ENCODE measurements around the gene SKIC8. TPM values are rescaled to one million over a fixed set of nuclear protein-coding genes. Genes with fewer than 3 reads are reported as not detected.

Gene SKIC8
- 188 and 259 TPM in 2 replicates for total RNA-seq (2014; rRNA removed; shearing (Covaris generic); ENCODE audit: low replicate concordance)

- peak; percentile 96 for DNase-seq
- Histone ChIP-seq H3K4me3 (peak within 1 kb of the TSS; percentile 92), H3K36me3 (peaks cover under 1% of the 10 kb centered on the region; the same call in 1 of the 2 replicates), H3K27me3 (no peaks in the 10 kb centered on the region), H3K9me3 (no peaks in the 10 kb centered on the region)
Measured at GRCh38 chr15:78299101-78299930, at the start of gene SKIC8. Gene SKIC8, minus strand, starts transcription at chr15:78299609. Its CDS starts 3,923 bp downstream, at chr15:78295686.

- peaks cover 34% of the 10 kb centered on the region for H3K27me3 ChIP-seq
- DNase-seq, result no peak
- H3K4me3 ChIP-seq, result no peak overlapping the region
- H3K9me3 ChIP-seq, result no peaks in the 10 kb centered on the region
- no peaks in the 10 kb centered on the region for H3K36me3 ChIP-seq
Measured at GRCh38 chr15:78347586-78348543, 48.5 kb upstream of the SKIC8 start.

GRCh38 chr15:78345396-78346125 lies 46.2 kb upstream of the SKIC8 start:
- Histone ChIP-seq H3K27me3 (peaks cover 49% of the 10 kb centered on the region), H3K4me3 (no peak overlapping the region), H3K9me3 (no peaks in the 10 kb centered on the region), H3K36me3 (no peaks in the 10 kb centered on the region)
- no peak for DNase-seq

- Histone ChIP-seq H3K4me3 (no peak overlapping the region), H3K9me3 (no peaks in the 10 kb centered on the region), H3K36me3 (no peaks in the 10 kb centered on the region), H3K27me3 (peaks cover 70% of the 10 kb centered on the region)
- no peak for DNase-seq
Measured at GRCh38 chr15:78343276-78344060, 44.1 kb upstream of the SKIC8 start.

GRCh38 chr15:78342021-78342420 lies 42.6 kb upstream of the SKIC8 start:
- no peak overlapping the region for H3K4me3 ChIP-seq
- peaks cover 68% of the 10 kb centered on the region for H3K27me3 ChIP-seq
- H3K36me3 ChIP-seq, result no peaks in the 10 kb centered on the region

GRCh38 chr15:78341057-78341987 lies 41.9 kb upstream of the SKIC8 start:
- Histone ChIP-seq H3K4me3 (no peak overlapping the region), H3K36me3 (no peaks in the 10 kb centered on the region), H3K27me3 (peaks cover 64% of the 10 kb centered on the region), H3K9me3 (no peaks in the 10 kb centered on the region)
- no peak for DNase-seq

More at GRCh38 chr15:78342021-78342420, 42.6 kb upstream of the SKIC8 start:
- no peaks in the 10 kb centered on the region for H3K9me3 ChIP-seq
- DNase-seq, result no peak

GRCh38 chr15:78340231-78341056 lies 41.0 kb upstream of the SKIC8 start, which contains the start of gene CRABP1:
Gene CRABP1, plus strand, starts transcription at chr15:78340353. Its CDS starts 76 bp downstream, at chr15:78340429.
- Histone ChIP-seq H3K4me3 (no peak within 1 kb of the TSS), H3K9me3 (no peaks in the 10 kb centered on the region), H3K27me3 (peaks cover 59% of the 10 kb centered on the region), H3K36me3 (no peaks in the 10 kb centered on the region)
- no peak for DNase-seq

- DNase-seq, result no peak
- no peaks in the 10 kb centered on the region for H3K36me3 ChIP-seq
- no peak overlapping the region for H3K4me3 ChIP-seq
- no peaks in the 10 kb centered on the region for H3K9me3 ChIP-seq
- peaks cover 53% of the 10 kb centered on the region for H3K27me3 ChIP-seq
Measured at GRCh38 chr15:78339559-78339958, 40.1 kb upstream of the SKIC8 start.

- Histone ChIP-seq H3K36me3 (no peaks in the 10 kb centered on the region), H3K9me3 (no peaks in the 10 kb centered on the region), H3K4me3 (no peak overlapping the region), H3K27me3 (peaks cover 49% of the 10 kb centered on the region)
- DNase-seq, result no peak
Measured at GRCh38 chr15:78338781-78339180, 39.4 kb upstream of the SKIC8 start.

- no peak overlapping the region for H3K4me3 ChIP-seq
- peaks cover 31% of the 10 kb centered on the region for H3K27me3 ChIP-seq
- H3K36me3 ChIP-seq, result no peaks in the 10 kb centered on the region
- DNase-seq, result no peak
- H3K9me3 ChIP-seq, result no peaks in the 10 kb centered on the region
Measured at GRCh38 chr15:78335985-78336384, 36.6 kb upstream of the SKIC8 start.

- no peak for DNase-seq
- no peaks in the 10 kb centered on the region for H3K9me3 ChIP-seq
- no peaks in the 10 kb centered on the region for H3K36me3 ChIP-seq
- no peak overlapping the region for H3K4me3 ChIP-seq
- H3K27me3 ChIP-seq, result peaks cover 20% of the 10 kb centered on the region
Measured at GRCh38 chr15:78334845-78335244, 35.4 kb upstream of the SKIC8 start.

- no peaks in the 10 kb centered on the region for H3K9me3 ChIP-seq
- H3K36me3 ChIP-seq, result no peaks in the 10 kb centered on the region
- no peak overlapping the region for H3K4me3 ChIP-seq
- H3K27me3 ChIP-seq, result no peaks in the 10 kb centered on the region
- DNase-seq, result no peak
Measured at GRCh38 chr15:78329625-78330024, 30.2 kb upstream of the SKIC8 start.

GRCh38 chr15:78327466-78327865 lies 28.1 kb upstream of the SKIC8 start:
- DNase-seq, result no peak
- H3K27me3 ChIP-seq, result no peaks in the 10 kb centered on the region
- no peak overlapping the region for H3K4me3 ChIP-seq
- H3K36me3 ChIP-seq, result no peaks in the 10 kb centered on the region
- H3K9me3 ChIP-seq, result no peaks in the 10 kb centered on the region

Measured in MG63 (cell line).